WTC11 (cell line): ENCODE results near the gene MLEC.

Source experiments
- ATF3 ChIP-seq: sonication (generic); formaldehyde crosslinking; conservative IDR thresholded peaks from 2 replicates; pipeline ENCODE4 v1.8.1; 2022; ENCODE audit warnings: mild to moderate bottlenecking, missing genetic modification reagents
- CTCF ChIP-seq: fragments of 200-600 bp; IDR thresholded peaks from 2 replicates; pipeline ENCODE4 v1.8.0; 2022; ENCODE audit warnings: antibody characterized with exemption
- FOXP1 ChIP-seq: sonication (generic); formaldehyde crosslinking; IDR thresholded peaks from 2 replicates; pipeline ENCODE4 v1.8.0; 2022; ENCODE audit warnings: missing genetic modification reagents, mild to moderate bottlenecking, moderate library complexity, borderline replicate concordance
- HMGXB4 ChIP-seq: sonication (generic); formaldehyde crosslinking; IDR thresholded peaks from 2 replicates; pipeline ENCODE4 v1.8.1; 2023; ENCODE audit warnings: mild to moderate bottlenecking, moderate library complexity, missing genetic modification reagents
- IRF2 ChIP-seq: sonication (generic); formaldehyde crosslinking; IDR thresholded peaks from 2 replicates; pipeline ENCODE4 v1.8.0; 2022; ENCODE audit warnings: low read depth, missing genetic modification reagents, borderline replicate concordance
- MAX ChIP-seq: sonication (generic); formaldehyde crosslinking; IDR thresholded peaks from 2 replicates; pipeline ENCODE4 v1.8.0; 2022; ENCODE audit warnings: mild to moderate bottlenecking, missing genetic modification reagents
- MXD4 ChIP-seq: fragments of 250-450 bp; sonication (Bioruptor Pico); IDR thresholded peaks from 2 replicates; pipeline ENCODE4 v1.8.0; 2021; ENCODE audit warnings: mild to moderate bottlenecking, moderate library complexity, borderline replicate concordance
- SMAD4 ChIP-seq: sonication (generic); formaldehyde crosslinking; IDR thresholded peaks from 2 replicates; pipeline ENCODE4 v1.8.0; 2022; ENCODE audit warnings: mild to moderate bottlenecking, missing genetic modification reagents
- TEAD1 ChIP-seq: sonication (generic); formaldehyde crosslinking; IDR thresholded peaks from 2 replicates; pipeline ENCODE4 v1.8.0; 2022; ENCODE audit warnings: mild to moderate bottlenecking, missing genetic modification reagents
- ZBTB43 ChIP-seq: sonication (generic); formaldehyde crosslinking; IDR thresholded peaks from 2 replicates; pipeline ENCODE4 v1.8.1; 2023; ENCODE audit warnings: mild to moderate bottlenecking, missing genetic modification reagents
- ZNF416 ChIP-seq: fragments of 250-450 bp; sonication (Bioruptor Pico); IDR thresholded peaks from 2 replicates; pipeline ENCODE4 v1.9.0; 2021; ENCODE audit warnings: mild to moderate bottlenecking, inconsistent platforms
- ZNF423 ChIP-seq: fragments of 250-450 bp; sonication (Bioruptor Pico); IDR thresholded peaks from 2 replicates; pipeline ENCODE4 v2.1.2; 2022; ENCODE audit warnings: mild to moderate bottlenecking, moderate library complexity
- TF ChIP-seq, protein P1 (sequence below): sonication (generic); formaldehyde crosslinking; IDR thresholded peaks from 2 replicates; pipeline ENCODE4 v1.8.0; 2022; ENCODE audit warnings: mild to moderate bottlenecking, missing genetic modification reagents

DNA sequence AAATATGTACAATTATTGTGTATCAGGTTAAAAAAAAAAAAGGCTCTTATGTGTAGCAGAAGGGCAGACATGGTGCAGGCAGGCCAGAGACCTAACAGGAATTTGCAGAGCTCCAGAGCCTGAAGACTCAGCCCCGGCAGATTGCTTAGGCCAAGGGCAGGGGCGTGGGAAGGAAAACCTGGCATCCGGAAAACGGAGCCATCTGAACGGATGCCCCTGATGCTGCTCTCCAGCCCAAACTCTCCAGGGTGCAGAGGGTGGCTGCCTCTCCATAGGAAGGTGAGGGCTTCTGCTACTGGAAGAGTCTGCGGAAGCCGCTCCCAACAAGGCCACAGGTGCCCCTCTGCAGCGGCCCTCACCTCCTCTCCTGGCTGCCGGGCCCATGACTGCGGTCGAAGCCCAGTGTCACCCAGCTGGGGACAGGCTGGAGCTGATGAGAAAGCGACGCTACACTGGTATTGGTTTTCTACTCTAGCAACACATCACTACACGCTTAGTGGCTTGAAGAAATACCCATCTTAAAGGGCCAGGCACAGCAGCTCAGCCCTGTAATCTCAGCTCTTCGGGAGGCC lies 58.1 kb downstream of the MLEC start:
- TF ChIP-seq HMGXB4 (CRISPR knock-in tag) (no peak), CTCF (no peak), ZNF416 (CRISPR knock-in tag) (no peak), MXD4 (CRISPR knock-in tag) (no peak), FOXP1 (CRISPR knock-in tag) (no peak), MAX (CRISPR knock-in tag) (no peak), IRF2 (CRISPR knock-in tag) (no peak), ZBTB43 (CRISPR knock-in tag) (no peak), SMAD4 (no peak), ZNF423 (CRISPR knock-in tag) (no peak), TEAD1 (CRISPR knock-in tag) (no peak), ATF3 (CRISPR knock-in tag) (no peak)
- TF ChIP-seq, protein P1, sequence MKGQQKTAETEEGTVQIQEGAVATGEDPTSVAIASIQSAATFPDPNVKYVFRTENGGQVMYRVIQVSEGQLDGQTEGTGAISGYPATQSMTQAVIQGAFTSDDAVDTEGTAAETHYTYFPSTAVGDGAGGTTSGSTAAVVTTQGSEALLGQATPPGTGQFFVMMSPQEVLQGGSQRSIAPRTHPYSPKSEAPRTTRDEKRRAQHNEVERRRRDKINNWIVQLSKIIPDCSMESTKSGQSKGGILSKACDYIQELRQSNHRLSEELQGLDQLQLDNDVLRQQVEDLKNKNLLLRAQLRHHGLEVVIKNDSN (CRISPR knock-in tag) = no peak
